Endothelial cell of umbilical vein (primary cell): ENCODE measurements around the gene GPR160.

ENCODE experiments used
- EZH2 ChIP-seq: IDR thresholded peaks from 2 replicates; pipeline ENCODE4 v1.6.1; 2012; ENCODE audit warnings: borderline replicate concordance, low read depth, mild to moderate bottlenecking, moderate library complexity, low read length, inconsistent platforms; ENCODE audit not compliant: severe bottlenecking
- FOS ChIP-seq: IDR thresholded peaks from 2 replicates; pipeline ENCODE4 v1.6.1; 2011; ENCODE audit warnings: mild to moderate bottlenecking, low read length, moderate library complexity, borderline replicate concordance; ENCODE audit not compliant: insufficient read depth
- GATA2 ChIP-seq: IDR thresholded peaks from 2 replicates; pipeline ENCODE4 v1.7.0; 2011; ENCODE audit warnings: low read depth, mild to moderate bottlenecking, moderate library complexity, mixed read lengths, low read length; ENCODE audit not compliant: insufficient read length, insufficient read depth
- JUN ChIP-seq: IDR thresholded peaks from 2 replicates; pipeline ENCODE4 v1.6.1; 2011; ENCODE audit warnings: borderline replicate concordance, low read depth; ENCODE audit not compliant: insufficient read length, insufficient read depth
- MYC ChIP-seq: IDR thresholded peaks from one replicate; pipeline ENCODE4 v1.6.1; 2011; ENCODE audit warnings: mild to moderate bottlenecking, low read depth, low read length
- POLR2A ChIP-seq: IDR thresholded peaks from 2 replicates; pipeline ENCODE4 v1.6.1; 2012; ENCODE audit warnings: low read depth, mild to moderate bottlenecking, control low read depth, low read length
- POLR2AphosphoS5 ChIP-seq: IDR thresholded peaks from 2 replicates; pipeline ENCODE4 v1.6.1; 2012; ENCODE audit warnings: low read depth, mild to moderate bottlenecking, control low read depth, low read length, moderate library complexity; ENCODE audit not compliant: insufficient read depth
- TF ChIP-seq, protein P1 (sequence below): IDR thresholded peaks from 2 replicates; pipeline ENCODE4 v1.6.1; 2011; ENCODE audit not compliant: insufficient read depth, insufficient read length
- TF ChIP-seq, protein P2 (sequence below), 2 donors: IDR thresholded peaks; 1 replicate in 1 of 2; 2 replicates in 1 of 2; pipeline ENCODE4 v1.5.1; 2011; ENCODE audit warnings: low read length in 2 of 2, mild to moderate bottlenecking in 2 of 2, moderate library complexity in 2 of 2, control low read depth in 1 of 2, inconsistent platforms in 1 of 2, low read depth in 1 of 2; ENCODE audit not compliant: insufficient read depth in 1 of 2; ENCODE audit errors: extremely low read depth in 1 of 2

DNA sequence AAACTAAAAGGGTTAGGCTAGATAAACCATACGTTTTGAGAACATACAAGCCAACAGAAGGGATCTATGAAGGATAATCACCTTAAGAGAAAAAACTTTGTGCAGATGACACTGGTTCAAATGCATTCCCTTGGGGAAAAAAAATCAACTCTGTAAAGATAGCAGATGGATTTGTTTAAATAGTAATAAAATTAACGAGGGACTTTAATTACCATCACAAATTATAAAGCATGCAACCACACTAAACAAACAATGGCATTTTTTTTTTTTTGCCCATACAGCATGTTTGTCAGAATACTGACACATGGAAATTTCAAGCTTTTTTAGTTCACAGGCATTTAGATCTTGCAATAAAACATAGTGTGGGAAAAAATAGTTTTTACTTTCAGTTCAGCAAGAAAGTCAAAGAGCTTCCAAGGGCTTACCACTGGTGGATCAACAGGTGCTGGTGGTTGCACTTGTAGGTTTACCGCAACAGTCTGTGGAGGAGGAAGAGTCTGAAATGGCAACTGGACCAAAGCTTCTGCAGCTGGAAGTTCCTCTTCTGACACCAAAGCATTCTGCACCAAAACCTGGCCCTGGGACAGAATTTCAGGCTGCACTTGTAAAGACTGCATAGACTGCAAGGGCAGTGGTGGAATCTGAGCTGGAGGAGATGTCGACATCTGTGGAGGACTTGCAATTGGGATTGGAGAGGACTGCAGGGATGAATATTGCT is 90.6 kb downstream of the GPR160 start:
- TF ChIP-seq, protein P1, sequence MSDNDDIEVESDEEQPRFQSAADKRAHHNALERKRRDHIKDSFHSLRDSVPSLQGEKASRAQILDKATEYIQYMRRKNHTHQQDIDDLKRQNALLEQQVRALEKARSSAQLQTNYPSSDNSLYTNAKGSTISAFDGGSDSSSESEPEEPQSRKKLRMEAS: no peak
- TF ChIP-seq POLR2AphosphoS5: no peak
- TF ChIP-seq, protein P2, sequence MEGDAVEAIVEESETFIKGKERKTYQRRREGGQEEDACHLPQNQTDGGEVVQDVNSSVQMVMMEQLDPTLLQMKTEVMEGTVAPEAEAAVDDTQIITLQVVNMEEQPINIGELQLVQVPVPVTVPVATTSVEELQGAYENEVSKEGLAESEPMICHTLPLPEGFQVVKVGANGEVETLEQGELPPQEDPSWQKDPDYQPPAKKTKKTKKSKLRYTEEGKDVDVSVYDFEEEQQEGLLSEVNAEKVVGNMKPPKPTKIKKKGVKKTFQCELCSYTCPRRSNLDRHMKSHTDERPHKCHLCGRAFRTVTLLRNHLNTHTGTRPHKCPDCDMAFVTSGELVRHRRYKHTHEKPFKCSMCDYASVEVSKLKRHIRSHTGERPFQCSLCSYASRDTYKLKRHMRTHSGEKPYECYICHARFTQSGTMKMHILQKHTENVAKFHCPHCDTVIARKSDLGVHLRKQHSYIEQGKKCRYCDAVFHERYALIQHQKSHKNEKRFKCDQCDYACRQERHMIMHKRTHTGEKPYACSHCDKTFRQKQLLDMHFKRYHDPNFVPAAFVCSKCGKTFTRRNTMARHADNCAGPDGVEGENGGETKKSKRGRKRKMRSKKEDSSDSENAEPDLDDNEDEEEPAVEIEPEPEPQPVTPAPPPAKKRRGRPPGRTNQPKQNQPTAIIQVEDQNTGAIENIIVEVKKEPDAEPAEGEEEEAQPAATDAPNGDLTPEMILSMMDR (IDR thresholded peaks at IDR 0.05; ENCODE audit: extremely low read depth in 1 of 2, insufficient read depth in 1 of 2, low read depth in 1 of 2, low read length in 2 of 2): no peak
- TF ChIP-seq EZH2: no peak
- no peak for TF ChIP-seq POLR2A
- TF ChIP-seq GATA2: no peak
- no peak for TF ChIP-seq MYC
- TF ChIP-seq JUN: no peak
- TF ChIP-seq FOS: no peak
